ENCODE measurements around the gene MAGI2.

DNA sequence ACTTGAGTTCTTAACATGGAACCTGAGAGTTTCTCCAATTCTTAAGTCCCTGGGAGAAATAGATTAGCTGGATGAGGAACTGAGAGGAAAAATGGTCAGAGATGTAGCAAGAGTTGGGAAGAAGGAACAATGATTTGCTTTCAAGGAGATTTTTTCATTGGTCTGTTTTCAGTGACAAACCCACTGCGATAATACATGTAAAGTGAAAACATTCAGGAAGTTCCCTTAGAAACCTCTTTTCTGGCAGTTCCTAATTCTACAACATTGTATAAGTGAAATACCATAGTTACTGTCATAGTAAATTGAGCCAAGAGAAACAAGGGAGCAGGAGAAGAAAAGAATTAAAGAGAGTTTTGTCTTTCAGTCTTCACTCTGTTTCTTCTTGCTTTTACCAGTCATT, 12.1 kb upstream of the MAGI2 start:
- TF ChIP-seq, protein P1, sequence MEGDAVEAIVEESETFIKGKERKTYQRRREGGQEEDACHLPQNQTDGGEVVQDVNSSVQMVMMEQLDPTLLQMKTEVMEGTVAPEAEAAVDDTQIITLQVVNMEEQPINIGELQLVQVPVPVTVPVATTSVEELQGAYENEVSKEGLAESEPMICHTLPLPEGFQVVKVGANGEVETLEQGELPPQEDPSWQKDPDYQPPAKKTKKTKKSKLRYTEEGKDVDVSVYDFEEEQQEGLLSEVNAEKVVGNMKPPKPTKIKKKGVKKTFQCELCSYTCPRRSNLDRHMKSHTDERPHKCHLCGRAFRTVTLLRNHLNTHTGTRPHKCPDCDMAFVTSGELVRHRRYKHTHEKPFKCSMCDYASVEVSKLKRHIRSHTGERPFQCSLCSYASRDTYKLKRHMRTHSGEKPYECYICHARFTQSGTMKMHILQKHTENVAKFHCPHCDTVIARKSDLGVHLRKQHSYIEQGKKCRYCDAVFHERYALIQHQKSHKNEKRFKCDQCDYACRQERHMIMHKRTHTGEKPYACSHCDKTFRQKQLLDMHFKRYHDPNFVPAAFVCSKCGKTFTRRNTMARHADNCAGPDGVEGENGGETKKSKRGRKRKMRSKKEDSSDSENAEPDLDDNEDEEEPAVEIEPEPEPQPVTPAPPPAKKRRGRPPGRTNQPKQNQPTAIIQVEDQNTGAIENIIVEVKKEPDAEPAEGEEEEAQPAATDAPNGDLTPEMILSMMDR (IDR thresholded peaks at IDR 0.05): no peak
- no peak for TF ChIP-seq POLR2A (IDR thresholded peaks at IDR 0.05)
